Panc1 (cell line): ENCODE measurements around the gene MAPKAP1. TPM values are rescaled to one million over a fixed set of nuclear protein-coding genes. Genes with fewer than 3 reads are reported as not detected.

Experiments
- ATAC-seq: fragments of 200-7000 bp; cut with Tn5 transposase; 2 replicates; pipeline ENCODE4 v1.9.1; 2020; ENCODE audit warnings: mild to moderate bottlenecking, moderate library complexity
- BruUV-seq: library from RNA; stranded (reverse); fragments of 400-500 nt; replicated peaks from 2 replicates; lab custom pipeline; 2021; lab: Mats Ljungman, UMichigan
- CTCF ChIA-PET: fragments of 300-600 bp; sonication (Branson Sonifier 250); formaldehyde crosslinking; loops from one replicate; lab custom pipeline; 2022; ENCODE audit warnings: antibody characterized with exemption; lab: Charles Lee
- POLR2A ChIA-PET: fragments of 300-600 bp; sonication (Branson Sonifier 250); formaldehyde crosslinking; loops from one replicate; lab custom pipeline; 2022; ENCODE audit warnings: antibody characterized with exemption; lab: Charles Lee
- DNase-seq: peaks from one replicate; pipeline ENCODE4 v3.0.0-alpha.2; 2010; ENCODE audit warnings: low read depth, low spot score
- H3K27ac ChIP-seq: 2 replicates; pipeline ENCODE4 v1.5.1; 2011; ENCODE audit warnings: mild to moderate bottlenecking, low read length, inconsistent platforms
- H3K27me3 ChIP-seq: fragments of 200-500 bp; sonication (Bioruptor generic); 2 replicates; pipeline ENCODE4 v1.6.0; 2014; ENCODE audit warnings: low read length, inconsistent platforms; ENCODE audit not compliant: control insufficient read depth, insufficient read depth
- H3K36me3 ChIP-seq: fragments of 200-500 bp; sonication (Bioruptor generic); 2 replicates; pipeline ENCODE4 v1.5.1; 2014; ENCODE audit warnings: inconsistent platforms, mild to moderate bottlenecking, low read length, moderate library complexity; ENCODE audit not compliant: control insufficient read depth, insufficient read depth
- H3K4me1 ChIP-seq: 2 replicates; pipeline ENCODE4 v1.5.1; 2011; ENCODE audit warnings: inconsistent platforms, mild to moderate bottlenecking, low read length, moderate library complexity; ENCODE audit not compliant: control insufficient read depth, insufficient read depth
- H3K4me3 ChIP-seq, 2 experiments: 2 replicates each; pipeline ENCODE4 v1.5.1; 2011 to 2012; ENCODE audit warnings: low read depth in 2 of 2, low read length in 2 of 2, mild to moderate bottlenecking in 2 of 2, inconsistent platforms in 1 of 2, moderate library complexity in 1 of 2
- H3K9me3 ChIP-seq: fragments of 200-500 bp; sonication (Bioruptor generic); 2 replicates; pipeline ENCODE4 v1.5.1; 2014; ENCODE audit warnings: low read depth, mild to moderate bottlenecking, inconsistent platforms, low read length, moderate library complexity; ENCODE audit not compliant: control insufficient read depth, insufficient read depth
- CTCF ChIP-seq: fragments of 450-650 bp; IDR thresholded peaks from 2 replicates; pipeline ENCODE4 v1.5.1; 2017; ENCODE audit warnings: mild to moderate bottlenecking
- POLR2AphosphoS5 ChIP-seq: IDR thresholded peaks from 2 replicates; pipeline ENCODE4 v1.6.1; 2012; ENCODE audit warnings: mild to moderate bottlenecking, low read depth, low read length, moderate library complexity
- REST ChIP-seq, 2 experiments: IDR thresholded peaks; 2 replicates each; pipeline ENCODE4 v1.6.1; 2011 to 2012; ENCODE audit warnings: low read depth in 2 of 2, control low read depth in 1 of 2, low read length in 1 of 2, mild to moderate bottlenecking in 1 of 2, moderate library complexity in 1 of 2; ENCODE audit not compliant: insufficient read depth in 1 of 2
- SIN3A ChIP-seq: IDR thresholded peaks from 2 replicates; pipeline ENCODE4 v1.6.1; 2012; ENCODE audit warnings: low read depth, mild to moderate bottlenecking, low read length, moderate library complexity, borderline replicate concordance; ENCODE audit not compliant: insufficient read depth
- TCF7L2 ChIP-seq: IDR thresholded peaks from 2 replicates; pipeline ENCODE4 v1.6.1; 2011; ENCODE audit warnings: mild to moderate bottlenecking, low read depth, low read length, inconsistent platforms
- in situ Hi-C: cut with HindIII; loops from 2 replicates; pipeline ENCODE4 v1.10.0; 2016; ENCODE audit warnings: low sequenced_read_pairs, low pct_unique_long_range_greater_than_20kb
- intact Hi-C: fragments of 100-400 bp; cut with micrococcal nuclease; formaldehyde crosslinking; loops from one replicate; pipeline ENCODE4 v1.10.0; 2022; ENCODE audit not compliant: unreplicated experiment
- total RNA-seq: library from RNA; stranded (reverse); gene quantifications from one replicate; pipeline ENCODE4 v1.2.1, GENCODE V29; 2021; ENCODE audit not compliant: unreplicated experiment

MAPKAP1 gene
- total RNA-seq, 1 experiment from 2014 or later = 72.7 TPM

GRCh38 chr9:125655691-125656410 lies 51.2 kb downstream of the MAPKAP1 start:
- in situ Hi-C loops (no loop called here), intact Hi-C loops (no loop called here)

GRCh38 chr9:125655066-125655633 lies 51.9 kb downstream of the MAPKAP1 start:
- ATAC-seq = no peak
- no peak overlapping the region for H3K27ac ChIP-seq
- BruUV-seq = no TSS peak
- H3K27me3 ChIP-seq = no peaks in the 10 kb centered on the region
- ChIA-PET CTCF (no interaction called here), POLR2A (no interaction called here)
- no peaks in the 10 kb centered on the region for H3K9me3 ChIP-seq
- no peaks in the 10 kb centered on the region; the same call in 1 of the 2 replicates for H3K4me1 ChIP-seq
- H3K4me3 ChIP-seq = no peak overlapping the region
- no peaks in the 10 kb centered on the region for H3K36me3 ChIP-seq
- intact Hi-C loops (no loop called here), in situ Hi-C loops (no loop called here)
- no peak for DNase-seq
- no peak for TF ChIP-seq SIN3A
- no peak for TF ChIP-seq CTCF
- no peak for TF ChIP-seq REST (IDR thresholded peaks at IDR 0.05; ENCODE audit: insufficient read depth in 1 of 2, low read depth in 2 of 2, low read length in 1 of 2)
- no peak for TF ChIP-seq TCF7L2

More at GRCh38 chr9:125655691-125656410, 51.2 kb downstream of the MAPKAP1 start:
- H3K27ac ChIP-seq = no peak overlapping the region
- H3K27me3 ChIP-seq = no peaks in the 10 kb centered on the region
- TF ChIP-seq CTCF (no peak), TCF7L2 (no peak), SIN3A (no peak), REST (IDR thresholded peaks at IDR 0.05; ENCODE audit: insufficient read depth in 1 of 2, low read depth in 2 of 2, low read length in 1 of 2) (no peak), POLR2AphosphoS5 (no peak)
- DNase-seq = no peak
- no peaks in the 10 kb centered on the region; the same call in 1 of the 2 replicates for H3K4me1 ChIP-seq
- ChIA-PET POLR2A (interaction anchor here (0.6 kb wide), 1 partner anchor 12 kb away, joined by 4 read pairs; no protein-coding TSS in a partner anchor), CTCF (no interaction called here)
- no peaks in the 10 kb centered on the region for H3K9me3 ChIP-seq
- no TSS peak for BruUV-seq
- H3K36me3 ChIP-seq = no peaks in the 10 kb centered on the region
- no peak overlapping the region for H3K4me3 ChIP-seq
- no peak for ATAC-seq
